Putamen (tissue), 1 donor: ENCODE measurements around the gene GSS.

ENCODE experiments used
- DNase-seq: peaks from one replicate; pipeline ENCODE4 v3.0.0-alpha.2; 2016; ENCODE audit warnings: low spot score

The GSS gene

DNA sequence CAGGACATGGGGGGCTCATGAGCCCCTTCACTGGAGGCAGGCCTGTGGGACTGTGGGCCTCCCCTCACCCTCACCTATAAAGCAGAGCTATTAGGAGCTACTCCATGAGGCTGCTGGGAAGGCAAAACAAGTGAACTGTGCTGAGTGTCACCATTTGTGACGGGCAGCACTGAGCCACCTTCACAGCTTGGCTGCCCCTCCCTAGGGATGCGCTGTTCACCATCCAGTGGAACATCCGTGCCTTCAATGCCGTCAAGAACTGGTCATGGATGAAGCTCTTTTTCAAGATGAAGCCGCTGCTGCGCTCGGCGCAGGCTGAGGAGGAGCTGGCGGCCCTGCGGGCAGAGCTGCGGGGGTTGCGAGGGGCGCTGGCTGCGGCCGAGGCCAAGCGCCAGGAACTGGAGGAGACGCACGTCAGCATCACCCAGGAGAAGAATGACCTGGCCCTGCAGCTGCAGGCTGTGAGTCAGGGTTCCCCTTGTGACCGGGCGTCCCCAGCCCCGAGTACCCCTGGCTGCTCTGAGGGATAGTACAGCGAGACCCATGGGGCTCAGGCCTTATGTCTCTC is 38.4 kb upstream of the GSS start:
- no peak for DNase-seq

DNA sequence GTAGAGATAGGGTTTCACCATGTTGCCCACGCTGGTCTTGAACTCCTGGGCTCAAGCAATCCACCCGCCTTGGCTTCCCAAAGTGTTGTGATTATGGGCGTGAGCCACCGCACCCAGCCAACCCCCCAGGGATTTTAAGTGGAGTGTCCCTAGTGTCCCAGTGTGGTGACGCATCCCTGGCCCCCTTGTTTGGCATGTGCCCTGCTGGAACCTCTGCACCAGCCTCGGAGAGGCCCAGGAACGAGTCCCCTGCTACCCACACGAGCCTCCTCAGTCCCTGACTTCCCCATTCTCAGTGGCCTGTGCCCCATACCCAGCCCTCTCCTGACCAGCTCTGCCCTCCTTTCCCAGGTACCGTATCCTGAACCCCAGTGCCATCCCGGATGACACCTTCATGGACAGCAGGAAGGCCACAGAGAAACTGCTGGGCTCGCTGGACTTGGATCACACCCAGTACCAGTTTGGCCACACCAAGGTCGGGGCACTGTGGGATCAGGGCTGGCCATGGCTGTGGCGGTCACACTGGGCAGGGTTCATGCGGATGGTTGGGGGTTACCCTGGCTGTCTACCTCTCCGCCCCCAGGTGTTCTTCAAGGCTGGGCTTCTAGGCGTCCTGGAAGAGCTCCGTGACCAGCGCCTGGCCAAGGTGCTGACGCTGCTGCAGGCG is 37.3 kb upstream of the GSS start:
- DNase-seq, result no peak

DNA sequence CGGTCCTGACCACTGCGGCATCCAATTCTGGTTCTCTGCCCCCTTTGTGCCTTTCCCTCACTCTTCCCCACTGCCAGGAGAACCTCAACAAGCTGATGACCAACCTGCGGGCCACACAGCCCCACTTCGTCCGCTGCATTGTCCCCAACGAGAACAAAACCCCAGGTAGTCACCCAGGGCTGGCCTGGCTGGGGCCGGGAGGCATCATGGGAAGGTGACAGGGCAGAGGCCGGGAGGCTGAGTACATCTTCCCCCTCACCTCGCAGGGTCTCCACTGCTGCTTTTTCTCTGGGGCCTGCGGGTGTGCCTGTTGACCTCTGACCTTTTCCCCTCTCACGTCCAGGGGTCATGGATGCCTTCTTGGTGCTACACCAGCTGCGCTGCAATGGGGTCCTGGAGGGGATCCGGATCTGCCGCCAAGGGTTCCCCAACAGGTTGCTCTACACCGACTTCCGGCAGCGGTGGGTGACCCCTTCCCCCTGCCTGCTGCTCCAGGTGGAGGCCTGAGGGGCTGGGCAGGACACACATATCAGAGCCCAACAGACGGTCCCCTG is 35.1 kb upstream of the GSS start:
- no peak for DNase-seq

DNA sequence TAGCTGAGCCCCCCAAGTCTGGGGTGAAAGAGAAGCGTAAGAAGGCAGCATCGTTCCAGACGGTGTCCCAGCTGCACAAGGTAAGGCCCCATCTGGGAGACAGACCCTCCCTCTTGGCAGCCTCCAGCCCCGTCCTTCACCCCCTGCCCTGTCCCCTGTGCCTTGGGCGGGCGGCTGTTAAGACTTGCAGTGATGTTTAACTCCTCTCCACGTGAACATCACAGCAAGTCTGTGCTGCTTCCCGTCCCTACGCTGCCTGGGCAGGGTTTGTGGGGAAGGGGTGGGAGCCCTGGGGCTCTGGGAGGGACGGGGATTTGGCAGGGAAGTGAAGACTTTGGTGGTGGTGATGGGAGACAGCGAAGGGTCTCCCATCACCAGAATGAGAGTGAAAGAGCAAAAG is 34.6 kb upstream of the GSS start:
- no peak for DNase-seq

DNA sequence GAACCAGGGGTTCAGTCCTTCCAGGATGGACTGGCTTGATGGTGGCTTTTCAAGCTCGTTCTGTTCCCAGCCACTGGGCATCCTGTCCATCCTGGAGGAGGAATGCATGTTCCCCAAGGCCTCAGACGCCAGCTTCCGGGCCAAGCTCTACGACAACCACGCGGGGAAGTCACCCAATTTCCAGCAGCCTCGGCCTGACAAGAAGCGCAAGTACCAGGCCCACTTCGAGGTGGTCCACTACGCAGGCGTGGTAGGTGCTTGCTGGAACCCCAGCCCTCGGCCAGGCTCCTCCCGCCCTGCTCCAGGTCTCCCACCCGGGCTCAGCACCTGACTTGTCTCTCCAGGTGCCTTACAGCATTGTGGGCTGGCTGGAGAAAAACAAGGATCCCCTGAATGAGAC is 34.1 kb upstream of the GSS start:
- no peak for DNase-seq

DNA sequence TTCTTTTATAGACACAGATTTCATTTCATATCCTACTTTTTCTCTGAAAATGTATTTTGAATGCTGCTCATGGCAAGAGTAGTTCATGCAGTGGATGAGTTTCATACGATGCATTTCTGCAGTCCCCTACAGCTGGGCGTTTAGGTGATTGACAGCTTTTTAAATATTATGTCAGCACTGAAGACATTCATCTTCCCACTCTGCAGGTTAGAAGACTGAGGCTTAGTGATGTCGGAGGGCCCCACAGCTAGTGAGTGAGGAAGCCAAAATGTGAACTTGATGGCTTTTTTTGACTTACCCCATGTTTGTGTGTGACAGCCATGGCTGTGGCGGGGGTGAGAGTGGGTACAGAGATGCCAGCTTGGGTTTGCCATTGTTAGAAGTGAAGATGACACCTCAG is 33.5 kb upstream of the GSS start:
- no peak for DNase-seq

DNA sequence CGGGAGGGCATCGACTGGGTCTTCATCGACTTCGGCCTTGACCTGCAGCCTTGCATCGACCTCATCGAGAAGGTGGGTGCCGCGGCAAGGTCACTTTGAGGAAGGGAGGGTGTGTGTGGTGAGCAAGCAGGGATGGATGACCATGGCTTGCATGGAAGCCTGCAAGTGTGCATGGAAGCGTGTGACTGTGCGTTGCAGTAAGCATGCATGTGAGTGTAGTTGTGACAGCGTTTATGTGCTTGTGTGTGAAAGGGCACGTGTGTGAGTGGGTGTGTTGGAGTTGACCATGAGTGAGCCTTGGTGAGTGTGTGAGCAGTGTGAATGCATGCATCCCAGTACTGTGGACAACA is 32.6 kb upstream of the GSS start:
- DNase-seq, result no peak

DNA sequence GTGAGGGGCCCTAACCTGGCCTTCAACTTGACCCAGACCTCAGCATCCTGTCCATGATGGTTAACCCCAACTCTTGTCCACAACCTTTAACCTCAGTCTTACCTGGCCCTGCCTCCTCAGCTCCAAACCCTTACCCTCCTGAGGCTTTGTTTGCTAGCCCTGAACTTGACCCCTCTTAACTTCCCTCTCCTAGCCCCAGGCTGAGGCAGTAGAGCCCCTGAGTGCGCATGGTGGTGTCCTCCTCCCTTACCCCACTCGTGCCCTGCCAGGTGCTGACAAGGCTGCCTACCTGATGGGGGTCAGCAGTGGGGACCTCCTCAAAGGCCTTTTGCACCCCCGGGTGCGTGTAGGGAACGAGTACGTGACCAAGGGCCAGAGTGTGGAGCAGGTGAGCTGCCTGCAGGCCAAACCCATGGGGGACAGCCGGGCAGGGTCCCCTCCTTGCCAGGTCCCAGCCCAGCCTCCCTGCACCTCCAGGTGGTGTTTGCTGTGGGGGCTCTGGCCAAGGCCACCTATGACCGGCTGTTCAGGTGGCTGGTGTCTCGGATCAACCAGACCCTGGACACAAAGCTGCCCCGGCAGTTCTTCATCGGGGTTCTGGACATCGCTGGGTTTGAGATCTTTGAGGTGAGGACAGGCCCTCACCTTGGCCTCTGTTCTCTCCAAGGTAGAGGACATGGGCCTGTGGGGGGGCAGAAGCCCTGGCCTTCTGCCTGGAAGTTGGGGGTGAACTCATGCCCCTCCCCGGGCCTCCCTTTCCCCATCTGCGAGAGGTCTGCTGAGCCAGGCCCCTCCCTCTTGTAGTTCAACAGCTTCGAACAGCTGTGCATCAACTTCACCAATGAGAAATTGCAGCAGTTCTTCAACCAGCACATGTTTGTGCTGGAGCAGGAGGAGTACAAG is 31.9 kb upstream of the GSS start:
- DNase-seq, result no peak

DNA sequence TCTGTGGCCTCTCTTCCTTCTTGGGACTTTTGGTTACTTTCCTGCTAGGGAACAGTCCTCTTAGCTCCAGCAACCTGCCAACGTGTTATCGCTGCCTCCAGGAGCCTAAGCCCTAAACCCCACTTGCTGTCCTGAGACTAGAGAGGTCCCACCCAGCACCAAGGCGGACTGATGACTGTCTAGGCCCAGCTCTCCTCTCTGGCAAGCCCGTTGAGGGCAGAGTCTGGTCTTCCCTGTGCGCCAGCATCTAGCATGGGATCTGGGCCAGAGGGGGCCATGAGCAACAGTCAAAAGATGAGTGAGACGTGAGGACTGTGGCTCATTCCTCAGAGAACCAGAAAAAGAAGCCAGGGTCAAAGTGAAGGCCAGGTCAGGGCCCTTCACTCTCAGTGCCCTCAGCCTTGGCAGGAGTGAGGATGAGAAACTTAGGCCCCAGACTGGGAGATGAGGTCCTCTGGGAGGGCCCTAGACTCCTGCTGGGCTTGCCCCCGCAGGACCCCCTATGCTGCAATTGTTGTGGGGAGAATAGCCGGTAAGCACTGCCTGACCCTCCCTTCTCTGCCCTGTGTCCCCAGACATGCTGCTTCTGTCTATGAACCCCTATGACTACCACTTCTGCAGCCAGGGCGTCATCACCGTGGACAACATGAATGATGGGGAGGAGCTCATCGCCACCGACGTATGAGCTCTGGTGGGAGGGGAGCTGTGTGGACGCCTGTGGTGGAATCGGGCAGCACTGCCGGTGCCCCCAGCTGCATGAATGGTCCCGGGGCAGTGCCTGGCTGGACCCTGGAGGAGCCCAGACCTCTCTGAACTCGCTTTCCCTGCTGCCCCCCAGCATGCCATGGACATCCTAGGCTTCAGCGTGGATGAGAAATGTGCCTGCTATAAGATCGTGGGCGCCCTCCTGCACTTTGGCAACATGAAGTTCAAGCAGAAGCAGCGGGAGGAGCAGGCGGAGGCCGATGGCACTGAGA is 31.0 kb upstream of the GSS start:
- no peak for DNase-seq

DNA sequence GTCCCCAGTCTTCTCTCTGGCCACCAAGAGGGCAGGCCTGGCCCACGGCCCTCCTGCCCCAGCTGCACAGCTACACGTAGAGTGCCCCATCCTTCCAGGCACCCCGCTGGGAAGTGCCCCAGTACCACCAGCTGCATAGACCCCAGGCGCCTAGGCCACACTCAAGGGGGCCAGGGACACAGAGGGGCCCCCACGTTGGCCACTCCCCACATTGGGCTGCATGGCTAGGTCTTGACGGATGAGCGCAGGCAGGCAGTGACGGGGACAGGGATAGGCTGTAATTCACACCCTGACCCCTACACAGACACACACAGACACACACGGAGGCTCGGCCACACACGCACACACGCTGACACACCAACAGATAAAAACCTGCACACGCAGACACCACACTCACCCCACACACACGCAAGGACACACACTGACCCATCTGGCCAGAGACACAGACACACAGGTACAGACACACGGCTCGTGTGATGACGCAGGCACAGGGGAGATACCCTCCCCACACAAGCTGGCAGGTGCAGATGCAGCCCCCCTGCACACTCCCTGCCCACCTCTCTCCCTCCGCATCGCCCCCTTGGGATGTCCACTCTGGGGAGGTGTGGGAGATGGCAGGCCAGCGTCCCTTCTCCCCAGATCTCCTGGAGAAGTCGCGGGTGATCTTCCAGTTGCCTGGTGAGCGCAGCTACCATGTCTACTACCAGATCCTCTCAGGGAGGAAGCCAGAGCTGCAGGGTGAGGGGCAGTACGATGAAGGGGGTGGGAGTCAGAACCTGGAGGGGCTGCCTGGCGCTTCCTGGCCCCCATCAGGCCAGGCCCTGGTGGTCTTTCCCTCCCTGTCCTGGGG is 30.1 kb upstream of the GSS start:
- DNase-seq, result no peak

DNA sequence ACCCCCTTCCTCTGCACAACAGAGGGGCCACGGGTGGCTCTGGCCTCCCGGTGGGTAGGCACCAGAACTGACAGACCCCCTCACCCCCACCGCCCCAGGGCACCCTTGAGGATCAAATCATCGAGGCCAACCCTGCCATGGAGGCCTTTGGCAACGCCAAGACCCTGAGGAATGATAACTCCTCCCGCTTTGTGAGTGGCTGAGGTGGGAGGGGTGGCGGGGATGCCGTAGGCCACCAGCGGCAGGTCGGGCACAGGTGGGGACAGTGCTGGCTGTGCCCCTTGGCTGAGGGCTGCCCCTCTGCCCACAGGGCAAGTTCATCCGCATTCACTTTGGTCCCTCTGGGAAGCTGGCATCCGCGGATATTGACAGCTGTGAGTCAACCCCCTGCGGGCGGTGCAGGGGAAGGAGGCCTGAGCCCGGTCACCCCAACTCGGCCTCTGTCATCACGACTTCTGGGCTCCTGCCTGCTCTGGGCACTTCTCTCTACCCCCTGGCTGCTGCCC is 29.2 kb upstream of the GSS start:
- no peak for DNase-seq

DNA sequence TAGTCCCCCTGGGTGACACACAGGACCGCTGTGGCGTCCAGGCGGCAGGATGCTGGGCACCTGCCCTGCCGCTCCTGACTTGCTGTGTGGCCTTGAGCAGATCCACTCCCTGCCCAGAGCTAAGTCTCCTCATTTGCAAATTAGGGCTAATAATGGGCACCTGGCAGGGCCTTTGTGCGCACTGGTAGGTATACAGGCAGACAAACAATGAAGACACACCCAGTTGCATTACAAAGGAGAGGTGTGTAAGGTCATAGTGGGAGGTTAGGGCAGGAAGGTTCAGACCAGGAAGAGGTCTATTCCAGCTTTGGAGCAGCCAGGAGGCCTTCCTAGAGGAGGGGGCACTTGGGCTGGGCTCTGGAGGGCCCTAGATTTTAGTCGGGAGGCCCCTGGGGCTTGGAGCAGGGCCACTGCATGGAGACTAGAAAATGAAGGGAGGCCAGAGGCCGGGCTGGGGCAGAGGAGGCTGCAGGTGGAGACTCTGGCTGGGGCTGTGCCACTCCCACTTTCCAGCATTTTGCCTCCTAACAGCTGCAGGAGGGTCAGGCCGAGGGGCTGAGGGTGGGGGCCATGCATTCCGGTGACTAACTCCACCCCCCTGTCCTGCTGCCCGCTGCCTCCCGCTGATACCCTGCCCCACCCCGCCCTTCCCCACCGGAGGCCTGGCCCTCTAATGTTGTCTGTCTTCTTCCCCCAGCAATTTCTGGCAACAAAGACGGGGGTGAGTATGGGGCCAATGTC is 28.6 kb upstream of the GSS start:
- DNase-seq, result no peak

DNA sequence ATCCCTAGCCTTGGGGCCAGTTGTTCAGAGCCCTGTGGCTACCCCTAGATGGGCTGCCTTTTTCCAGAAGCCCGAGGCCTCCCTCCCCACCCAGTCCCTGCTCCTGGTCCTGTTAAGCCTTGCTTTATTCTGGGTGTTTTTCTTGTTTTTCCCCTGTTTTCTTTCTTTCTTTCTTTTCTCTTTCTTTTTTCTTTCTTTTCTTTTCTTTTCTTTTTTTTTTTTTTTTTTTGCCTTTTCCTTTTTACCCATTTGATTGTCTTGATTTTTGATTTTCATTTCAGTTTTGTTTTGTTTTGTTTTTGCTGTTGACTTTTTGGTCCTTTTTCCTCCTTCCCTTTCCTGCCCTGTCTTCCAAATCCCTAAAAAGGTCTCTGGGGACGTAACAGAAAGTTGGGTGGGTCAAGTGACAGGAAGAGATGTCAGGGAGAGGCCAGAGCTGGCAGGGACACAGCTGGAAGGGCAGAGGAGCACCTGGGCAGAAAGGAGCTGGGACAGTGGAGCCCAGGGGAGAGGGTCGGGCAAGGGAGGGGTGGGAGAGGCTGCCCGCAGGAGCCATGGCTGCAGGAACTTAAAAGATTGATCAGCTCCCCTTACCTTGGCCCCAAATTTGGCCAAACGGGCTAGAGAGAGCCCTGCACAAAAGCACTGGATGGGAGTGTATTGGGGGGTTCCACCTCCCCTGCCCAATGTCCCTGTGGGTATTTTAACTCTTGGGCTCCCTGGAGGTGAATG is 27.6 kb upstream of the GSS start:
- no peak for DNase-seq

DNA sequence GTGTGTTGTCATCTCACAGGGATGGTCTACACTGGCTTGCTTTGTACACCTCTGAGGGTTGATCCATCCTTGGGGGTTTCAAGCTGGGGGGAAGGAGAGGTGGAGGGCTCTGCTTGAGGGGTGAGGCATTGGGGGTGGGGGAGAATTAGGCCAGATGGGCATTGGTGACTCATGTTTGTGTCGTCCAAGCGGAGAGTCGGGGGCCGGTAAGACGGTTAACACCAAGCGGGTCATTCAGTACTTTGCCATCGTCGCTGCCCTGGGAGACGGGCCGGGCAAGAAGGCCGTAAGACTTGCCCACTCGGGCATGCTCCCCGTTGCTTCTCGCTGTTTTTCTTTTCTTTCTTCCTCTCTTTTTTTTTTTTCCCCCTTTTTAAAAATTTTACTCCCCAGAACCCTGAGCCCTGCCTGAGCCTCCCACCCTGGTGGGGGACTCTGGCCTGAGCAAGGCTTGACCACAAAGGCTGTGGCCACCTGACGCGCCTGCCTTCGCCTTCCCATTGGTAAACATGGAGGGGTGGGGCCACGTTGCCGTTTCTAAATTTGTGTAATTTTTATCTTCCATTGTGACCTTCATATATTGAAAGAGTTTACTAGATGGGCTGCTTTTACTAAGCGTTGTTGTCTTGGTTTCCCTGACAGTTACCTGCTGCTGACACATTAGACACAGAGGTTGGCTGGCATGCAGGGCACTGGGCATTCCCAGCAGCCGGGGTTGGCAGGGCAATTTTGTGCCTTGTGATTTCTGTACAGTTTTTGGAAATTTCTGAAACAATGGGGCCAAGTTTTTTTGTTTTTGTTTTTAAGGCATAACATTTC is 26.9 kb upstream of the GSS start:
- no peak for DNase-seq

DNA sequence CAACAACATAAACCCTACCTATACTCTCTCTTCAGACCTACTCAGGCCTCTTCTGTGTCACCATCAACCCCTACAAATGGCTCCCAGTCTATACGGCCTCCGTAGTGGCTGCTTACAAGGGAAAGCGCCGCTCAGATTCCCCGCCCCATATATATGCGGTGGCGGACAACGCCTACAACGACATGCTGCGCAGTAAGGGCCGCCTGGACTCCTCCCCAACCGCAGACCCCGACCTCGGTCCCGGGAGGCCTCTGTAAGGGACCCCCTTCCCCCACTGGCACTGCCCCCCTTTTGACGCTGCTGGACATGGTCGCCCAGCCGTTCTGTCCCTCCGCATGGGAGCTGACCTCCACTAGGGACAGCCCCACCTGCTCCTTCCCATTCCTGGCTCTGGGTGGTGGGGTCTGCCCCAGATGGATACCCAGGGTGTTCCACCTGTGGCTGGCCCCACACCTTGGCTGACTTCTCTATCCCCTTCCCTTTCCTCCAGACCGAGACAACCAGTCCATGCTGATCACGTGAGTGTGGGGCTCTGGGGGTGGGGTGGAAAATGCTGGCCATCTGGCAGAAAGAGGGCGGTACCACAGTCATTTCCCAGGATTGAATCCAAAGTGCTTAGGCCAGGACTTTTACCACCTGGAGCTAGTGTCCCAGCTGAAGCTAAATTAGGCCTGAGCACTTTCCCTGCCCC is 25.1 kb upstream of the GSS start:
- no peak for DNase-seq

DNA sequence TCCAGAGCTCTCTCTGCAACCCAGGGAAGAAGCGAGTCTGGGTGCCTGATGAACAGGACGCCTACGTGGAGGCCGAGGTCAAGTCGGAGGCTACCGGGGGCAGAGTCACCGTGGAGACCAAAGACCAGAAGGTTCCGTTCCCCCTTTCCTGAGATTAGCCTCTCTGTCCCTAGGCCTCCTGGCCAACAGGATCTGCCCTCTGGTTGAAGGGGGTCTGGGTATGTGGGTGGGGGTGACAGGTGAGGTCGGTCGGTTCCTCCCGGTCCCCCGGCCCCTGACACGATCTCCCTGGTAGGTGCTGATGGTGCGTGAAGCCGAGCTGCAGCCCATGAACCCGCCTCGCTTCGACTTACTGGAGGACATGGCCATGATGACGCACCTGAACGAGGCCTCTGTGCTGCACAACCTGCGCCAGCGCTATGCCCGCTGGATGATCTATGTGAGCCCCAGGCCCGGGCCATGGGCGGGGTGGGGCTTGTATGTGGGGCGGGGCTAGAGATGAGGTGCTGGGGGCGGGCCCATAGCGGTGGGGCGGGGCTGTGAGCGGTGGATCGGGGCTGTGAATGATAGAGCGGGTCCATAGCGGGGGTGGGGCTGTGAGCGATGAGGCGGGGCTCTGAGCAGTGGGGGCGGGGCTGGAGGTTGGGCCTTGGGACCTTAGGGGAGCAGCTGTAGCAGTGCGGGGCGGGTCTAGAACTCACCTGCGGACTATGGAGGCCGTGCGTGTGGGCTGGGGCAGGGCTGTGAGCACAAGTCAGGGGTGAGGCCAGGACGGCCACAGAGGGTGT is 24.0 kb upstream of the GSS start:
- no peak for DNase-seq
